H9 (cell line): ENCODE data around the gene RNF113B. TPM values are rescaled to one million over a fixed set of nuclear protein-coding genes. Genes with fewer than 3 reads are reported as not detected.

ENCODE experiments used
- DNase-seq: peaks from one replicate; pipeline ENCODE4 v3.0.0-alpha.2; 2017
- H2AFZ ChIP-seq: one replicate; pipeline ENCODE4 v1.6.1; 2013; ENCODE audit warnings: mild to moderate bottlenecking, low read length, control low read depth, moderate library complexity
- H2AK5ac ChIP-seq: 2 replicates; pipeline ENCODE4 v1.6.1; 2013; ENCODE audit warnings: low read length, control low read depth, mixed read lengths; ENCODE audit not compliant: insufficient read length
- H2BK120ac ChIP-seq: one replicate; pipeline ENCODE4 v1.6.1; 2013; ENCODE audit warnings: low read depth, mild to moderate bottlenecking, low read length, control low read depth, inconsistent platforms; ENCODE audit not compliant: poor library complexity, severe bottlenecking
- H2BK12ac ChIP-seq: 2 replicates; pipeline ENCODE4 v1.6.1; 2013; ENCODE audit warnings: low read length, control low read depth, mixed read lengths, low read depth; ENCODE audit not compliant: insufficient read length
- H2BK15ac ChIP-seq: 2 replicates; pipeline ENCODE4 v1.6.1; 2013; ENCODE audit warnings: low read depth, low read length, control low read depth
- H2BK20ac ChIP-seq: one replicate; pipeline ENCODE4 v1.6.1; 2013; ENCODE audit warnings: low read depth, mild to moderate bottlenecking, low read length, control low read depth, inconsistent platforms; ENCODE audit not compliant: poor library complexity, severe bottlenecking
- H2BK5ac ChIP-seq: 2 replicates; pipeline ENCODE4 v1.6.1; 2013; ENCODE audit warnings: low read length, control low read depth, mixed read lengths; ENCODE audit not compliant: insufficient read length
- H3K14ac ChIP-seq: 2 replicates; pipeline ENCODE4 v1.6.1; 2013; ENCODE audit warnings: low read length, control low read depth; ENCODE audit not compliant: insufficient read depth
- H3K18ac ChIP-seq: 2 replicates; pipeline ENCODE4 v1.6.1; 2013; ENCODE audit warnings: low read depth, mild to moderate bottlenecking, mixed read lengths, low read length, control low read depth; ENCODE audit not compliant: insufficient read length
- H3K23ac ChIP-seq: 2 replicates; pipeline ENCODE4 v1.6.1; 2013; ENCODE audit warnings: low read length, control low read depth, mixed read lengths, low read depth; ENCODE audit not compliant: insufficient read length
- H3K23me2 ChIP-seq: 2 replicates; pipeline ENCODE4 v1.6.1; 2013; ENCODE audit warnings: low read depth, mild to moderate bottlenecking, mixed read lengths, low read length, control low read depth; ENCODE audit not compliant: insufficient read length, poor library complexity, severe bottlenecking
- H3K27ac ChIP-seq: 2 replicates; pipeline ENCODE4 v1.5.1; 2013; ENCODE audit warnings: low read length, control low read depth, mixed read lengths, low read depth; ENCODE audit not compliant: insufficient read length
- H3K27me3 ChIP-seq: 2 replicates; pipeline ENCODE4 v1.6.1; 2013; ENCODE audit warnings: low read length, control low read depth, inconsistent platforms; ENCODE audit not compliant: insufficient read depth
- H3K4ac ChIP-seq: 2 replicates; pipeline ENCODE4 v1.6.1; 2013; ENCODE audit warnings: low read depth, mild to moderate bottlenecking, control low read depth, inconsistent platforms, low read length, moderate library complexity
- H3K4me1 ChIP-seq: 2 replicates; pipeline ENCODE4 v1.6.1; 2013; ENCODE audit warnings: low read length, control low read depth, inconsistent platforms; ENCODE audit not compliant: insufficient read depth
- H3K4me2 ChIP-seq: 2 replicates; pipeline ENCODE4 v1.6.1; 2013; ENCODE audit warnings: low read length, control low read depth, mixed read lengths; ENCODE audit not compliant: insufficient read length, insufficient read depth
- H3K56ac ChIP-seq: 2 replicates; pipeline ENCODE4 v1.6.1; 2013; ENCODE audit warnings: low read depth, mild to moderate bottlenecking, mixed read lengths, low read length, control low read depth; ENCODE audit not compliant: insufficient read length
- H3K79me1 ChIP-seq: 2 replicates; pipeline ENCODE4 v1.6.1; 2013; ENCODE audit warnings: low read depth, mild to moderate bottlenecking, moderate library complexity, low read length, control low read depth, inconsistent platforms; ENCODE audit not compliant: insufficient read depth, poor library complexity, severe bottlenecking
- H3K79me2 ChIP-seq: 2 replicates; pipeline ENCODE4 v1.6.1; 2013; ENCODE audit warnings: low read length, control low read depth, inconsistent platforms; ENCODE audit not compliant: insufficient read depth
- H3K9ac ChIP-seq: 2 replicates; pipeline ENCODE4 v1.6.1; 2013; ENCODE audit warnings: low read length, control low read depth, mixed read lengths; ENCODE audit not compliant: insufficient read length; ENCODE audit errors: extremely low read depth
- H3K9me3 ChIP-seq: one replicate; pipeline ENCODE4 v1.6.1; 2013; ENCODE audit warnings: low read depth, low read length, inconsistent platforms; ENCODE audit not compliant: control insufficient read depth
- H3T11ph ChIP-seq: one replicate; pipeline ENCODE4 v1.6.1; 2013; ENCODE audit warnings: mild to moderate bottlenecking, low read length, control low read depth, inconsistent platforms
- H4K20me1 ChIP-seq: one replicate; pipeline ENCODE4 v1.6.1; 2013; ENCODE audit not compliant: control insufficient read depth, insufficient read length, insufficient read depth
- H4K5ac ChIP-seq: 2 replicates; pipeline ENCODE4 v1.6.1; 2013; ENCODE audit warnings: low read depth, mild to moderate bottlenecking, mixed read lengths, low read length, control low read depth; ENCODE audit not compliant: insufficient read length
- H4K8ac ChIP-seq: replicated peaks from 2 replicates; pipeline ENCODE4 v1.6.1; 2013; ENCODE audit warnings: low read length, control low read depth, mixed read lengths, low read depth; ENCODE audit not compliant: insufficient read length
- H4K91ac ChIP-seq: 2 replicates; pipeline ENCODE4 v1.6.1; 2013; ENCODE audit warnings: low read depth, mild to moderate bottlenecking, moderate library complexity, mixed read lengths, low read length, control low read depth; ENCODE audit not compliant: insufficient read length
- H3K27ac Mint-ChIP-seq, 3 experiments: 2 replicates in 2 of 3; 3 replicates in 1 of 3; pipeline ENCODE4 v1.8.0; 2020 to 2021; ENCODE audit warnings: mixed read lengths in 3 of 3, mild to moderate bottlenecking in 1 of 3, moderate library complexity in 1 of 3
- H3K27me3 Mint-ChIP-seq: 2 replicates; pipeline ENCODE4 v1.8.0; 2021; ENCODE audit warnings: low read depth, mild to moderate bottlenecking, moderate library complexity, mixed read lengths
- H3K36me3 Mint-ChIP-seq, 3 experiments: 2 replicates in 2 of 3; 3 replicates in 1 of 3; pipeline ENCODE4 v1.8.0; 2020 to 2021; ENCODE audit warnings: low read depth in 3 of 3, mixed read lengths in 3 of 3; ENCODE audit not compliant: insufficient read depth in 1 of 3
- H3K4me1 Mint-ChIP-seq, 2 experiments: 2 replicates each; pipeline ENCODE4 v1.8.0; 2020; ENCODE audit warnings: mixed read lengths in 2 of 2
- H3K4me3 Mint-ChIP-seq, 2 experiments: 2 replicates in 1 of 2; 3 replicates in 1 of 2; pipeline ENCODE4 v1.8.0; 2020 to 2021; ENCODE audit warnings: mild to moderate bottlenecking in 2 of 2, mixed read lengths in 2 of 2, moderate library complexity in 1 of 2
- H3K9me3 Mint-ChIP-seq, 2 experiments: 2 replicates in 1 of 2; 3 replicates in 1 of 2; pipeline ENCODE4 v1.8.0; 2020; ENCODE audit warnings: mild to moderate bottlenecking in 2 of 2, mixed read lengths in 2 of 2, moderate library complexity in 1 of 2
- WGBS: extraction: QIAGEN DNeasy Blood & Tissue Kit; methylation state at CpG from one replicate; pipeline ENCODE4 v1.1.7; 2013; ENCODE audit warnings: missing lambda C conversion rate, low lambda C conversion rate, mixed read lengths; ENCODE audit not compliant: insufficient read length; ENCODE audit errors: extremely low coverage; 5-methylcytosine and 5-hydroxymethylcytosine counted together
- total RNA-seq: library from RNA; stranded (reverse); gene quantifications from 2 replicates; pipeline ENCODE4 v1.2.1, GENCODE V29; 2021
- TF ChIP-seq, protein P1 (sequence below): fragments of 200-600 bp; sonication (generic); conservative IDR thresholded peaks from 3 replicates; pipeline ENCODE4 v1.8.0; 2021; ENCODE audit warnings: antibody characterized with exemption, mild to moderate bottlenecking

RNF113B gene
- total RNA-seq, 1 experiment from 2014 or later, result not detected

DNA sequence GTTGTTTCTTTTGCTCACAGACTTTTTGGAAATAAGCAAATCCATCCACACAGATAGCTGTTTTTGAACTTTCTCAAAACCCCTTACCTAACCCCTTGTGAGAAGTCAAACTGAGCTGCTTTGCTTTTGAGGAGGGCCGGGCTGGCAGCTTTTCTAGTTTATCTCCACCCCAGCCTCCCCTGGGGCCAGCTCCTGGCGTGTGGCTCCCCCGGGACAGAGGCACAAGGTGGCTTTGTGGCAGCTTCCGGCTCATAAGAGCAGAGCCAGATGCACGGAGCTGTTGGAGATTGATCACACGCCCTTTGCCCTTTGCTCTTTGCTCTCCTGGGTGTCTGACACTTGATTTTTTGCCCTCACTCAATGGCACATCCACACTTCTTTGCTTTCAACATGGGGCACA lies 24.9 kb upstream of the RNF113B start:
- no peak overlapping the region for H3K14ac ChIP-seq
- no peak overlapping the region for H4K5ac ChIP-seq
- H2AK5ac ChIP-seq, result no peak overlapping the region
- H3K56ac ChIP-seq, result no peak overlapping the region
- peak overlapping the region; percentile 1 for H3K4me2 ChIP-seq
- no peak overlapping the region for H2BK120ac ChIP-seq
- H3K9me3 Mint-ChIP-seq, result peaks cover 25 to 29% of the 10 kb centered on the region in 2 experiments
- H3K27ac Mint-ChIP-seq, result peak overlapping the region; percentile 16 to 90 (median 84); a peak in 6 of 7 replicates
- peaks cover 10% of the 10 kb centered on the region; the same call in 1 of the 2 replicates for H3K79me2 ChIP-seq
- no peak overlapping the region for H2BK15ac ChIP-seq
- no peak overlapping the region for H3K18ac ChIP-seq
- H3K4me3 Mint-ChIP-seq, result peak overlapping the region in 1 of 2 experiments; percentile 5; a peak in 1 of 5 replicates
- H4K20me1 ChIP-seq, result no peaks in the 10 kb centered on the region
- H4K8ac ChIP-seq, result no peak overlapping the region
- no CpG with 5 or more reads among the region's 6 CpGs for WGBS
- H2BK20ac ChIP-seq, result no peak overlapping the region
- no peak overlapping the region for H3T11ph ChIP-seq
- no peak overlapping the region for H2AFZ ChIP-seq
- TF ChIP-seq, protein P1, sequence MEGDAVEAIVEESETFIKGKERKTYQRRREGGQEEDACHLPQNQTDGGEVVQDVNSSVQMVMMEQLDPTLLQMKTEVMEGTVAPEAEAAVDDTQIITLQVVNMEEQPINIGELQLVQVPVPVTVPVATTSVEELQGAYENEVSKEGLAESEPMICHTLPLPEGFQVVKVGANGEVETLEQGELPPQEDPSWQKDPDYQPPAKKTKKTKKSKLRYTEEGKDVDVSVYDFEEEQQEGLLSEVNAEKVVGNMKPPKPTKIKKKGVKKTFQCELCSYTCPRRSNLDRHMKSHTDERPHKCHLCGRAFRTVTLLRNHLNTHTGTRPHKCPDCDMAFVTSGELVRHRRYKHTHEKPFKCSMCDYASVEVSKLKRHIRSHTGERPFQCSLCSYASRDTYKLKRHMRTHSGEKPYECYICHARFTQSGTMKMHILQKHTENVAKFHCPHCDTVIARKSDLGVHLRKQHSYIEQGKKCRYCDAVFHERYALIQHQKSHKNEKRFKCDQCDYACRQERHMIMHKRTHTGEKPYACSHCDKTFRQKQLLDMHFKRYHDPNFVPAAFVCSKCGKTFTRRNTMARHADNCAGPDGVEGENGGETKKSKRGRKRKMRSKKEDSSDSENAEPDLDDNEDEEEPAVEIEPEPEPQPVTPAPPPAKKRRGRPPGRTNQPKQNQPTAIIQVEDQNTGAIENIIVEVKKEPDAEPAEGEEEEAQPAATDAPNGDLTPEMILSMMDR, result no peak
- peaks cover 41 to 44% of the 10 kb centered on the region in 2 experiments for H3K4me1 Mint-ChIP-seq
- H2BK12ac ChIP-seq, result no peak overlapping the region
- H3K4ac ChIP-seq, result no peak overlapping the region; the same call in 1 of the 2 replicates
- H3K9ac ChIP-seq, result peak overlapping the region; percentile 11
- H3K36me3 Mint-ChIP-seq, result peaks cover 26 to 40% (median 29%) of the 10 kb centered on the region in 3 experiments
- H3K4me1 ChIP-seq, result peaks cover 9% of the 10 kb centered on the region
- no peak for DNase-seq
- H2BK5ac ChIP-seq, result no peak overlapping the region
- H3K79me1 ChIP-seq, result peaks cover 10% of the 10 kb centered on the region
- no peaks in the 10 kb centered on the region; the same call in 1 of the 2 replicates for H3K27me3 Mint-ChIP-seq
- no peaks in the 10 kb centered on the region for H3K27me3 ChIP-seq
- H3K23ac ChIP-seq, result no peak overlapping the region
- no peaks in the 10 kb centered on the region for H3K9me3 ChIP-seq
- no peak overlapping the region for H4K91ac ChIP-seq
- H3K23me2 ChIP-seq, result peaks cover 6% of the 10 kb centered on the region
- no peak overlapping the region for H3K27ac ChIP-seq
